Measurements from ENCODE around the gene B3GNT8. TPM values are rescaled to one million over a fixed set of nuclear protein-coding genes. Genes with fewer than 3 reads are reported as not detected.
A peak's percentile ranks its signal among the peaks of the same experiment; 100 is the strongest.

B3GNT8 gene
- total RNA-seq, 2 donors from 2014 or later = 3.6 to 9.1 TPM

- Histone ChIP-seq H3K27me3 (no peaks in the 10 kb centered on the region), H3K27ac (no peak overlapping the region), H3K9me3 (no peaks in the 10 kb centered on the region), H3K4me1 (peaks cover 9% of the 10 kb centered on the region), H3K4me3 (no peak overlapping the region), H3K36me3 (replicated peaks in 1 of 2; ENCODE audit: insufficient read depth in 1 of 2, low read depth in 2 of 2) (peaks cover 4 to 16% of the 10 kb centered on the region in 2 donors)
- no peak for DNase-seq
- ATAC-seq = no peak
- intact Hi-C loops (cut with DNase I) = no loop called here
- TF ChIP-seq CTCF (IDR thresholded peaks at IDR 0.05) (no peak), POLR2A (IDR thresholded peaks at IDR 0.05) (no peak)
- 89 to 96% methylated on average over 8 to 12 of the region's 12 CpGs for WGBS, 2 donors
Measured at GRCh38 chr19:41416194-41416674, 10.9 kb downstream of the B3GNT8 start.

- TF ChIP-seq POLR2A (IDR thresholded peaks at IDR 0.05) (no peak), CTCF (IDR thresholded peaks at IDR 0.05) (no peak)
- no peaks in the 10 kb centered on the region for H3K27me3 ChIP-seq
- DNase-seq (peak in 3 of 4 donors; percentile 31 to 55 (median 46)), ATAC-seq (no peak)
- no peaks in the 10 kb centered on the region for H3K9me3 ChIP-seq
- intact Hi-C loops (cut with DNase I) = no loop called here
- H3K27ac ChIP-seq = no peak overlapping the region
- WGBS, 2 donors = 83 to 95% methylated on average over 2 to 9 of the region's 9 CpGs
- peaks cover 18% of the 10 kb centered on the region for H3K4me1 ChIP-seq
- H3K4me3 ChIP-seq = no peak overlapping the region
- peaks cover 4 to 14% of the 10 kb centered on the region in 2 donors for H3K36me3 ChIP-seq (replicated peaks in 1 of 2; ENCODE audit: insufficient read depth in 1 of 2, low read depth in 2 of 2)
Measured at GRCh38 chr19:41415154-41415571, 12.0 kb downstream of the B3GNT8 start.

- Histone ChIP-seq H3K4me1 (peaks cover 25% of the 10 kb centered on the region), H3K4me3 (no peak overlapping the region), H3K27ac (no peak overlapping the region), H3K36me3 (replicated peaks in 1 of 2; ENCODE audit: insufficient read depth in 1 of 2, low read depth in 2 of 2) (peaks cover 4 to 14% of the 10 kb centered on the region in 2 donors), H3K27me3 (no peaks in the 10 kb centered on the region), H3K9me3 (no peaks in the 10 kb centered on the region)
- WGBS, 2 donors = 88 to 90% methylated on average over 9 of the region's 9 CpGs
- no peak for DNase-seq
- intact Hi-C loops (cut with DNase I) = no loop called here
- ATAC-seq = no peak
- TF ChIP-seq CTCF (IDR thresholded peaks at IDR 0.05) (no peak), POLR2A (IDR thresholded peaks at IDR 0.05) (no peak)
Measured at GRCh38 chr19:41414461-41414860, 12.7 kb downstream of the B3GNT8 start.

GRCh38 chr19:41413947-41414346, 13.2 kb downstream of the B3GNT8 start:
- intact Hi-C loops (cut with DNase I) = no loop called here
- 90 to 92% methylated on average over 2 to 10 of the region's 10 CpGs for WGBS, 2 donors
- Histone ChIP-seq H3K36me3 (replicated peaks in 1 of 2; ENCODE audit: insufficient read depth in 1 of 2, low read depth in 2 of 2) (peaks cover 4 to 9% of the 10 kb centered on the region in 2 donors), H3K27me3 (no peaks in the 10 kb centered on the region), H3K4me3 (no peak overlapping the region), H3K4me1 (peaks cover 30% of the 10 kb centered on the region), H3K9me3 (no peaks in the 10 kb centered on the region), H3K27ac (no peak overlapping the region)
- TF ChIP-seq CTCF (IDR thresholded peaks at IDR 0.05) = no peak
- no peak for TF ChIP-seq POLR2A (IDR thresholded peaks at IDR 0.05)
- DNase-seq (no peak), ATAC-seq (no peak)

GRCh38 chr19:41412953-41413352, 14.2 kb downstream of the B3GNT8 start:
- intact Hi-C loops (cut with DNase I) = no loop called here
- WGBS, 2 donors = 93 to 100% methylated on average over 4 to 5 of the region's 5 CpGs

More at GRCh38 chr19:41412953-41413352, 14.2 kb downstream of the B3GNT8 start:
- Histone ChIP-seq H3K4me3 (no peak overlapping the region), H3K27ac (no peak overlapping the region), H3K4me1 (peaks cover 37% of the 10 kb centered on the region), H3K27me3 (no peaks in the 10 kb centered on the region), H3K36me3 (replicated peaks in 1 of 2; ENCODE audit: insufficient read depth in 1 of 2, low read depth in 2 of 2) (peaks cover 4 to 7% of the 10 kb centered on the region in 2 donors), H3K9me3 (no peaks in the 10 kb centered on the region)
- ATAC-seq = no peak
- TF ChIP-seq POLR2A (IDR thresholded peaks at IDR 0.05) (no peak), CTCF (IDR thresholded peaks at IDR 0.05) (no peak)
- DNase-seq = no peak

All from body of pancreas (tissue), 4 donors.